Ramos (cell line): Measurements from ENCODE around the gene TRIM71.

Source experiments
- in situ Hi-C: fragments of 300-500 bp; cut with MboI; formaldehyde crosslinking; loops from one replicate; pipeline ENCODE4 v1.14.3; 2022; ENCODE audit warnings: low sequenced_read_pairs; ENCODE audit not compliant: unreplicated experiment

Gene TRIM71

DNA sequence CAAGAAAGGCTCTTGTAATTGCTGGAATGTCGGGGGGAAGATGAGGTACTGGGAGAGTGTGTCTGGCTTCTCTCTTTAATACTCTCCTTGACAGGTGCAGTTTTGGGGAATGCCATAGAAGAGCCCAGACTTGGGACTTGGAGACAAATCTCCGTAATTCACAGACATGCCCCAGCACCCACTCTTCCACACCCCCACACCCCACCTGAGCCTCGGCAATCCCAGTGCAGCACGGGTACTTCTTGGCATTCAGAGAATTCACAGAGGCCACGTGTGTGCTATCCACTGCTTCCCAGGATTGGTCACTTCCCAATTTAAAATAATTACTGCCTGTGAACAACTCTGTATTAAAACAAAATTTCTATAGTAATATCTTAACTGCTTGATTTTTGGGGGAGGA lies 43.9 kb downstream of the TRIM71 start:
- in situ Hi-C loops, result no loop called here

DNA sequence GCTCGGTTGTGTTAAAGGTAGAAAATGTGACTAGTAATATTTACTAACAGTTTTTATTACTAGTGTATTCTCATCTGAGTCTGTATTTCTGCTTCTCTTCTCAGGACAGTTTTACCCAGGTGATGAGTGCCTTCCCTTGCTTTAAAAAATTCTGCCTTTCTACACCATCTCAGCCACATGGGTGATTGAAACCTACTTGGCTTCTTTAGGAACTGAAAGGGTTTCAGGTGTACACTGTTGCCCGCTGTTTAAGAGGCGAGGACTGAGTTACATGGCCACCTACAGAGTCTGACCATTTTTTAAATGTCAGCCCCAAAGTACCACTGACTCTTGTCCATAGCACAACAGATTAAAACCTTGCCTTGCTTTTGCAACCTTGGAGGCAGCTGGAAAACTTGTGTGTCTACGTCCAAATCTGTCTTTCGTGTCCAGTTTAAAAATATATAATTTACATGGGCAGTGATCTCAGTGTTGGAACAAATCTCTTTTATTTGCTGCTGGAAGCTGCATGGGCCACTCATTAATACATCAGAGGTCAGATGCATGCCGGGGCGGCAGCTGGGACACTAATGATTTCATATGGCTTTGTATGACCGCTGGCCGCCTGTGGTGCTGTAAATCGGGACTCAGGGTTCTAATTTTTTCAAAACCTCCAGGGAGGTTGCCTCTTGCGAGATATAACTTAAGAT lies 44.6 kb downstream of the TRIM71 start:
- in situ Hi-C loops, result no loop called here

DNA sequence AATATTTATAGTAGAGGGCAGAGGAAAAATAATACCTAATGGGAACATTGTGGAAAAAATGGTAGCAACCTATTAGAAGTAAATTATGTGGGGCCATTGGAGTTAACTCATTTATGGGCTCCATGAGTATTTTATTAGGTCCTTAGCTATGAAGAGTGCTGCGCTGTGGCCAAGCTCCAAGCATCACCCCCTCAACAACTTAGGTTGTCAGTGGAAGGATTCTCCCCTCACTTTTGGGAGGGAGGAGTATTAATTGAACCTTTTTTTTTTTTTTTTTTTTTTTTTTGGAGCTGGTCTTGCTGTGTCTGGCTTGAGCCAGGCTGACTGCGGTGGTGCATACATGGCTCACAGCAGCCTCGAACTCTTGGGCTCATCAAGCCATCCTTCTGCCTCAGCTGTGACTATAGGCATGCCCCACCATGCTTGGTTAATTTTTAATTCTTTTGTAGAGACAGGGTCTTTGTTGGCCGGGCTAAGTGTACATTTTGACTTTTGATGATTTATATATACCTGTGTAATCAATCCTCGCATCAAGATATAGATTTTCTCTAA lies 45.2 kb downstream of the TRIM71 start:
- in situ Hi-C loops, result no loop called here

DNA sequence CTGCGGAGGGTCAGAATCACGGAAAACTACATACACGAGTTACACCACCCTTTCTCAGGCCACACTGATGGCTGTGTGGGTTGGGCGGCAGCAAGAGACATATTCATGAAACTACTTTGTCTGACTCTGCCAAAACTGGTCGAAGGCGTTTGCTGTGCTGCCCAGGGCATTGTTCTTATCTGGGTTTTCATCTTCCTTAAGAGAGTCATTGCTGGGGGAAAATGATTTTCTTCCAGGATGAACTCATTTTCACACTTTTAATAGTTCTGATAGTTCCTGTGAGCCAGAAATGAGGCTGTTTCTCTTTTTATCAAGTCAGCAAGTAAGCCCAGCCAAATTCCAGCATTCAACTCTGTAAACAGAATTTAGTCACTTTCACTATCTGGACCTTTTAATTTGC lies 47.6 kb downstream of the TRIM71 start:
- in situ Hi-C loops, result no loop called here

DNA sequence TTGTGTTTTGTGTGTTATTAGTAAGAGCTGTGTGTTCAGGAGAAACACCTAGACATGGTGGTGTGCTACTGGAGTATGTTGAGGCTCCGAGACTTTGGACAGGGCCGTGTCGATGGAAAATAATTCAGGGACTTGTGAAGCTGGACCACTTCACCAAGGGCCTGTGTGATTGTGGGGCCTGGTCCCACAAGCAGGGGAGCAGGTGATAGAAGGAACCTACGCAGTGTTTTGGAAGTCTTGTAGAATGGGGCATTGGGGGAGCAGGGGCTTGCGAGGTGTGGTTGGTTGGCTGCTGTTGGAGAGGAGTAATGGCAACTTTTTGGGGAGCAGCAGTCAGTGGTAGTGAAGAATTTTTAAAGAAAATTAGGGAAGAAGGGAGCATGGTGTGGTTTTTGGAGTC lies 48.7 kb downstream of the TRIM71 start:
- in situ Hi-C loops, result no loop called here

DNA sequence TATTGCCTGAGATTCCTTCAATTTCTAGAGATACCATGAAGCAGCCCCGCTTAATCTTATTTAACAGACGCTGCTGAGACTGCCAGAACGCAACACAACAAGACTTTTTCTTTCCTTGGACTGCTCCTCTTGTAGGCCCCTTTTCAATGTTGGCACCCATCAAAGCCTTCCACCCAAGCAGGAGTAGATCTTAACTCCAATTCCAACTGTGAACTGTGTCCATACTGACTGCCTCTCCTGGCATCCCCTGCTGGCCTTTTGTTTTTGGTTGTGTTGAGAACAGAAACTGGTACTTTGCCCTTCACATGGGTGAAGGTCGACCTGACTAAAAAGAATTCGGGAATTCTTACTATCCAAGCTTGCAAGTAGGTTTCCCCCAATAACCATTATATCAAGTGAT lies 50.2 kb downstream of the TRIM71 start:
- in situ Hi-C loops, result no loop called here

DNA sequence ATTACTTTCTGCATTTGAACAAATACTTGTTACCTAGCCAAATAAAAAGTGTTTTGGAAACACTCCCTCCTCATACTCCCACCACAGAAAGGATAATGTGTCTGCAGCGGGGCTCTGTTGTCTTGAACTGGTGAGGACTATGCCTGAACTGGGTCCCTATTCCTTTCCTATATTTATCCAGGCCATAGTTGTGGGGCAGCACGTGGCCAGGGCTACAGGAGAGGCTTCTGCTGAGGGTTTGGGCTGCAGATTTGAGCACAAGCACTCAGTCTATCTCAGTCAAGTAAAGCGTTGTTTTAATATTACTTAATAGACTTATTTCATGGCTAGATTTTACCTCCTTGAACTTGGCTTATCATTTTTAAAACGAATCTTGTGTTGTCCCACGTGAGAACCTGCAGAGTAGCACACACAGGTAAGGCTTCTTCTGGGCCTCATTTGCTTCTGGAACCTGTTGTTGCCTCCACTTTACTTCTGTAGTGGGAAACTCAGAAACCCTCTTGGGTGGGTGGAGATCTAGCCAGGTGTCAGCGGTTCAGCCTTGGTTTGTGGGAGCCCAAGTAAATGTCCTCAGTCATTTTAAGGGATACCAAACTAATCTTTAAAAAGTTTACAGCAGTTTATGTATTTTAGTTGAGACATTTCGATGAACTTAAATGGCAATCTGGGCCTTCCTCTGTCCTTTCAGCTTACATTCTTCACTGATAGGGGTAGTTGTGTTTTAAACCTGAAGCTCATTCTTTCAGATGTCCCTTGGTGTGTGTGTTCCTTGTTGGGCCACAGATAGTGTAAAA lies 51.1 kb downstream of the TRIM71 start:
- in situ Hi-C loops, result no loop called here

DNA sequence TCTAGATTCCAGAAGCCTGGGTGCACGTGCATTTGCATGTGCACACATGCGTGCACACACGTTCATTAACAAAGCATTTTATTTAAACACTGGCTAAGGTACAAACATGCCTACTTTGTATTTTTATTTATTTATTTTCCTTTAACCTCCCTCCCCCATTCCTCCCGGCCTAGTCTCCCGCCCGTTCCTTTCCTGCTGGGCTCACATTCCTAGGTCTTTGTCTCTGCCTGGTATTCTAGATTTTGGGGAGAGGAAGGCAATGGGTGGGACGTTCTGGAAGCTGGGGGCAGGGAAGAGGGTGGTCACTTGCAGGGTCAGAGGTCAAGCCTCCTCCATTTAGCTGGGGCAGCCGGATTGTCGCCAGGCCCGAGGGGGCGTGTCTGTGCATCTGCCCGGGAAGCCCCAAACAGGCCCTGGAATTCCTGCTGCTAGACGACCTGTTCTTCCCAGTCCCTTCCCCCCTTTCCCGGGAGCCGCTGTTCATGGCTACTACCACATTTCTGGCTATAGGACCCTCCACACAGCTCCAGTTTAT lies 51.8 kb downstream of the TRIM71 start:
- in situ Hi-C loops, result no loop called here

DNA sequence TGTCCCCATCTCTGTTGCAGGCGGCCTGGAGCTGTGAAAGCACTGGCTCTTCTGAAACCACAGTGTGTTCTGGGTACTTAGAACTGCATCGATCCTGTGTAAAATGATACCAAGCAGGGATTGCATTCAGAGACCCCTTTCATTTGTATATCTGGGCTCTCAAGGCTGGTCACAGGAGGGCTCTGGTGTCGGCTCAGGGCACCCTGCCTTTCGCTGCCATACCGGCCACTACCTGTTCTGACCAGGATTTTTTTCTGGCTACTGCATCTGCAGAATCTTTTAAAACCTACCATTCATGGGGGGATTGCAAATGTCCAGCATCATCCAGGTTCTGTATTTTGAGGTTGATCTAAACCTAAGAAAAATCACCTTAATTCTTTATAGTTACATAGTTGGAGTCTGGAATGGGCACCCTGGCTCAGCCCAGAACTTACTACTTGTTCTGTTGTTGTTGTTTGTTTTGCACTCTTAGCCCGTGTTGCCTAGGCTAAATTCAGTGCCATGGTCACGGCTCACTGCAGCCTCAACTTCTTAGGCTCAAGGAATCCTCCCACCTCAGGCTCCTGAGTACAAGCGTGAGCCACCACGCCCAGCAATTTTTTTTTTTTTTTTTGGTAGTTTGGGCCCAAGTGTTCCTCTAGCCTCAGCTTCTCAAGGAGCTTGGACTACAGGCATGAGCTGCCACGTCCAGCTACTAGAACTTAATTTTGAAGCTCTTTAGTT lies 52.7 kb downstream of the TRIM71 start:
- in situ Hi-C loops, result no loop called here

DNA sequence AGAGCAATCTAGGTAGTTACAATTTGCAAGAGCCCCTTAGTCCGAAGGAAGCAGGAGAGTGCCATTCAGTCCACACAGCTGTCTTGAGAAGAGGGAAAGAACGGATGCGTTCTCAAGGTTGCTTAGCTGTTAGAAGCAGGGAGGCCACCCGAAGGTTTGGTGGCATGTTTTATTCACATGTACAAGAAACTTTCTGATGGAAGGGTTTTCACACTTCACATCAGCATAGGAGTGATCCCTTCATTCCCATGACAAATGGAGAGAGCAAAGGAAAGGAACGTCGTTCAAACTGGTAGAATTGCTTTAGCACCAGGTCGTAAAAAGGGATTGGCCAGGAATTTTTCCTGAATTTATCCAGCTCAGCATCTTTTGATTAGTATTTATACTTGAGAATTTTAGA lies 53.5 kb downstream of the TRIM71 start:
- in situ Hi-C loops, result no loop called here

DNA sequence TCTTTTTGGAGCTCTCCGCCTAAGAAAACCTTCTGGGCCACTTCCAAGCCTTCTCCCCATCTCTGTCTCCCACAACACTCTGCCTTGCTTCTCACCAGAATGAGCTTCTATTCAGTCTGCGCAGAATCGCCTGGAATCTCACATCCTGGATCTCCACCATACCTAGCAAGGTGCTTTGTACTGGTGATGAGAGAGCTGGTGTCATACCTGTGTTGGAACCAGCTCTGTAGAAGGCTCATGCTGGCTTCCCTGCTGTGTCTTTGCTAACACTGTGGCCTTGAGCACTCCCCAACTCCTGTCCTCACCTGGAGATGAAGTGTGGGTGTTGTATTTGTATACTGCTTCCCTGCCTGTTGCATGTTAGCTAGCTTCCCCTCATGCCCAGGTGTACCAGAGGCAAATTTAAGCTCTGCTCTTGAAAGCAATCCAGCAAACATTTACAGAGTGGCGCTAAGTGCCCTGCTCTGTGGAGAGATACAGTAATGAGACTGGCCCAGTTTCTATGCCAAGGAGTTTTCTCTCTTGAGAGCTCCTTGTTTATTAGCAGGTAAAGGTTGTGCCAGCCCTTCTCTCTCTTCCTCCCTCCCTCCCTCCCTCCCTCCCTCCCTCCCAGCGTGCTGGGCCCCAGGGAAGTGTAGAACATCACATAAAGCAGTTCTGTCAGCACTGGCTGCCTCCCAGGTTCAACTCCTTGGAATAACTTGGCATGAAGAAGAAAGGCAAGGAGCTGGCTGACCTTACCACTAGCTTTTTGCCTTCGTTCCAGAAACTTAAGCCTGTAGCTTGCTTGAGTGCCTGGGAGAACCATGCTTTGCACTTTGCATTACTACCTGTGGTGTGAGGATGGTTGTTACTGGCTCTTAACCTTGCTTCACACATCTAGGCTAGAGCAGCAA lies 54.9 kb downstream of the TRIM71 start:
- in situ Hi-C loops, result no loop called here

DNA sequence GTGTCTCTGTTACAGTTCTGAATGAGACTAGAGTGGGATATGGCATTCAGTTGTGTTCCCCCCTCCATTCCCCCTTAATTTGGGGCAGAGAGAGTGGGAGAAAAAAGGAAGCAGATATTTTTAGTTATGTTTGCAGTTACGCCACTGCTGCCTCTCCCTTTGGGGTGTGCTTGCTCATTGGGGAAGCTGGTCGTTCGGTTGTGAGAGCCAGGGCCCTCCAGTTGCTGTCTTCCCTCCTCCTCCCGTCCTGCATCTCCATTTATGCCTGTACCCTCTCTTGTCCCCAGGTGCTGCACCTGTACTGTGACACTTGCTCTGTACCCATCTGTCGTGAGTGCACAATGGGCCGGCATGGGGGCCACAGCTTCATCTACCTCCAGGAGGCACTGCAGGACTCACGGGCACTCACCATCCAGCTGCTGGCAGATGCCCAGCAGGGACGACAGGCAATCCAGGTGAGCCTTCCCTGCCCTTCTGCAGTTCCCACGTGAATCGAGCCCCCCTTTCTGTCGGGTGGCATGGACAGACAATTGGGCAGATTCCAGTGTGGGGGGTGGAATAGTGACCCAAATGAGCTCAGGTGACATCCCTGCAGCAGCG lies 55.8 kb downstream of the TRIM71 start:
- in situ Hi-C loops, result no loop called here

DNA sequence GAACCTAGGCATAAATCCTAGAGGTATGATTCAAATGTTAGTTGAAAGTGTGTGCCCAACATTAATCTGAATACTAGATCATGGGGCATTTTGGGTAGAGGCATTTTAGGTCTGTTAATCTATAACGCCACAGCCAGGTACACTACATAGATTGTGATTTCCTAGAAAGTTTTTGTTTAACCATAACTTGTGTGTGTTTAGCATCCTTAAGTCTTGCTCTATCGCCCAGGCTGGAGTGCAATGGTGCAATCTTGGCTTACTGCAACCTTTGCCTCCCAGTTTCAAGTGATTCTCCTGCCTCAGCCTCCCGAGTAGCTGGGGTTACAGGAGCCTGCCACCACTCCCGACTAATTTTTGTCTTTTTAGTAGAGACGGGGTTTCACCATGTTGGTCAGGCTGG lies 59.1 kb downstream of the TRIM71 start:
- in situ Hi-C loops, result no loop called here

DNA sequence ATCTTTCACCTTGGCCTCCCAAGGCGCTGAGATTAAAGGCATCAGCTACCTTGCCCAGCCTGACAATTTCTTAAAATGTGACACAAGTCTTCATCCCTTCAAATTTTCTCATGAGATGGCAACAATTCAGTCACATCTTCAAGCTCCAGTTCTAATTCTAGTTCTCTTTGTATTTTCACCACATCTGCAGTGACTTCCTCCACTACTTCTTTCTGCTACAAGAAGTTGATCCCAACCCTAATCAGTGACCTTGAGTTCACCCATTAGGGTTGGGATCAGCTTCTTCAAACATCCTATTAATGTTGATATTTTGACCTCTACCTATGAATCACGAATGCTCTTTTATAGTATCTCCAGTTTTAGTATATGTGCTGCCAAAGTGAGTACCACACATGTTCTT lies 59.8 kb downstream of the TRIM71 start:
- in situ Hi-C loops, result no loop called here

DNA sequence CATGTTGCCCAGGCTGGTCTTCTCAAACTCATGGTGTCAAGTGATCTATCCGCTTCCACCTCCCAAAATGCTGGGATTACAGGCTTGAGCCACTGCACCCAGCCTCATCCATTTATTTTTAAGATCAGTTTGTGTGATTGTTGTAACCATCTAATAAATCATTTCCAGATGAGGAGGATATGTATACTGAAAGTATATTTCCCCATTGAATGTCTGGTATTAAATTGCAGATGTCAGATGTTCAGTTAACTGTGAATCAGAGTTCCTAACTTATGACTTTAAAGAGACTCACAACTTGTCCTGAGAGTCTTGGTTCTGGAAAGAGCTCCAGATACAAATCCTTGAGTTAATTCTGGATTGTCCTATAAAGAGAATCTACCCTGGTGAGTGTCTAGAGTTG lies 62.4 kb downstream of the TRIM71 start:
- in situ Hi-C loops, result no loop called here

DNA sequence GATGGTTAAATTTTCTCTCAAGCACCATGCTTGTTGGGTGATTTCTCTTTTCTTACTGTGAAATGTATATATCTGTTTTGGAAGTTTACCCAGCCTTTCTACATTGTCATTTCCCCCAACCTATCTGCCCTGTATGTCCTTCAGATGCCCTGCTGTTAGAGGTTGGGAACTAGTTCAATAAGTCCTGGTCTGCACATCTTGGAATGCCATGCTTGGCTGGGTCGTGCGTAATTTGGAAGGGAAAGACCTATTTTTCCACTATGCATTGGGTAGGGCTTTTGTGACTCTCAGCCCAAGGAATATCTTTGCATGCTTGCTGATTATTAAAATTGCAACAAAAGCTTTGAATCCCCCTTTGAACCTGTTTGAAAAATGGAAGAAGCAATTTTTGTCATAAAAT lies 63.8 kb downstream of the TRIM71 start:
- in situ Hi-C loops, result no loop called here

DNA sequence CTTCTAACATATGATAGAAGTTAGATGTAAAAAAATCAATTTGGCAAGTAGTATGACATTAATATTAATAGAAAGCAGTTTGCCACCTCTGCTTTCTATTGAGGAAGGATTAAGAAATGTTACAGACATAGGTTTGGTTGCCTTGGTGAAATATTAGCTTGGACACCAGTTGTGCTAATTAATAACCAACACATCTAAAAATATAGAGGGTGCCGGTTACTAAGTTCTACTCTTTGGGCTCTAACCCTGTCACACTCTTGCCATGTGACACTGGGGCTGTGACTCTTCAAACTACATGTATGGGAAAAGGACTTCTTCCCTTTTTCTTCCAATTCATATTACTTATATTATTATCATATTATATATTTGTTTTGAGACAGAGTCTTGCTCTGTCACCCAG lies 64.4 kb downstream of the TRIM71 start:
- in situ Hi-C loops, result no loop called here

DNA sequence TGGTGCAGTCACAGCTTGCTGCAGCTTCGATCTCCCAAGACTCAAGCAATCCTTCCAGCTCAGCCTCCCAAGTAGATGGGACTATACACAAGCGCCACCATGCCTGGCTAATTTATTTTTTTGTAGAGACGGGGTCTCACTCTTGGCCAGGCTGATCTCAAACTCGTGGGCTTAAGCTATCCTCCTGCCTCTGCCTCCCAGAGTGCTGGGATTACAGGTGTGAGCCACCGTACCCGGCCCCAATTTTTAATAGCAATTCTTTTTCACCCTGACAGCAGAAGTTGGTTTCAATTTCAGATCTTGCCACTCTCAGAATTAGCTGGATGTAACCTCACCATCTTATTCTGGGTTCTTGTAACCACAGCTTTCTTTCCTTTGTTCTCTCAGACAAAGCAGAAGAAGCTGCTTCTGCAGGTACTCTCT lies 64.8 kb downstream of the TRIM71 start:
- in situ Hi-C loops, result no loop called here

DNA sequence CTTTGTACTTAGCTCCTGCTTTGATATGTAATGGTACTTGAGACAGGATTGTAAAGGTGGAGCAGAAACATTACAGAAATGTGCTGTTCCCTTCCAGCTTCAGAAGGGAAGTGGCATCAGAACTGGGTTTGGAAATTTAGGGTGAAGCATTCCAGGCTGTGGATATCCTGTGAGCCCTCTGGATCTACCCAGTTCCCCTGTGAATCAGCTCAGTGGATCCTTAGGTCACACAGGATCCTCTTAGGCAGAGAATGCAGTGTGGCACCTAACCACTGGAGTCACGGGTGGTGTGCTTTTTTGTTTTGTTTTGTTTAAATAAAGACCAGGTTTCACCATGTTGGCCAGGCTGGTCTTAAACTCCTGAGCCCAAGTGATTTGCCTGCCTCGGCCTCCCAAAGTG lies 66.0 kb downstream of the TRIM71 start:
- in situ Hi-C loops, result no loop called here
